Renal cortex interstitium (tissue), 11 donors: Measurements from ENCODE around the gene SLC66A1. TPM values are rescaled to one million over a fixed set of nuclear protein-coding genes. Genes with fewer than 3 reads are reported as not detected.
A peak's percentile ranks its signal among the peaks of the same experiment; 100 is the strongest.

Experiments used
- DNase-seq, 11 donors: peaks; one replicate each; pipeline ENCODE4 v3.0.0-alpha.2; 2013; ENCODE audit warnings: low read depth in 9 of 11, low spot score in 4 of 11; ENCODE audit errors: extremely low read depth in 1 of 11
- polyA plus RNA-seq, 3 donors: library from polyadenylated mRNA; unstranded; fragments of 120-200 nt; gene quantifications; one replicate each; pipeline ENCODE4 v1.2.1, GENCODE V29; 2013; ENCODE audit not compliant: insufficient read length in 3 of 3

SLC66A1 gene
- polyA plus RNA-seq, 3 donors: 10.1 to 16.8 (median 15.7) TPM

DNA sequence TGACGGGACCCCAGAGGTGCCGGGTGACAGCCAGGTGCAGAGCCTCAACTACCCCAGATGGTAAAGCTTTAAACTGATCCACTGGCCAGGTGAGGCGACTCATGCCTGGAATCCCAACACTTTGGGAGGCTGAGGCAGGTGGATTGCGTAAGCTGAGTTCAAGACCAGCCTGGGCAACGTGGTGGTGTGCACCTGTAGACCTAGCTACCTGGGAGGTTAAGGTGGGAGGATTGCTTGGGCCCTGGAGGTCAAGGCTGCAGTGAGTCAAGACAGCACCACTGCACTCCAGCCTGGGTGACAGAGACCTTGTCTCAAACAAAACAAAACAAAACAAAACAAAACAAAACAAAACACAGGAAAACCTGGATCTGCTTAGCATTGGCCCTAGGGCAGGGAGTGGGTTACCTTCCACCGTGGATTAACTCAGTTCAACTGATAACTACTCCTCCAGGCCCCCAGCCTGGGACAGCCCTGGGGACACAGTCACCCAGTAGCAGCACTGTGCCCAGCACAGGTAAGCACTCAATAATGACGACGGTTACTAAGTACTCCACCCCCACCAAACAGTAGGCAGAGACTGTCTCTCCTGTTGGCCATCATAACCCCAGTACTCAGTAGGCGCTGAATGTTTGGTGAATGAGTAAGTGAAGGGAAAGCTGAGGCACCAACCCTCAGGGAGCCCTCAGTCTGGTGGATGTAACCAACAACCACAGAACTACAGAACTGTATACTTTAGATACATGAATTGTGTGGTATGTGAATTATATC, 21.6 kb downstream of the SLC66A1 start:
- no peak for DNase-seq

DNA sequence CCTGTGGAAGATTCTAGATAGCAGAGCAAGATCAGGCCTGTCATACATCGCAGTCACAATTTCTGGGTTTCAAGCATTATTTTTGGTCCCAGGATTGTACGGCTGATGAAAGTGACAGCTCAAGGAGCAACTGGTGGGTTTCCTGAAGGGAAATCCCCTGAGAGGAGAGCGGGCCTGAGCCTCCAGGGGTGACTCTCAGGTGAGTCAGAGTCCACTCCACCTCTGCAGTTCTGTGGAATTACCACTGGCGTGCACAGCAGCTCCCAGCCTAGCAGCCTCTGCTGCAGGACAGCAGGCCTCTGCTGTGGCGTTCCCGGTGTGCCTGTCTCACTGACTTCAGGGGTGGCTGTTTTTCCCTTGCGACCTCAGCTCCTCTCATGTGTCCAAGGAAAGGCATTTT, 24.4 kb downstream of the SLC66A1 start:
- no peak for DNase-seq

DNA sequence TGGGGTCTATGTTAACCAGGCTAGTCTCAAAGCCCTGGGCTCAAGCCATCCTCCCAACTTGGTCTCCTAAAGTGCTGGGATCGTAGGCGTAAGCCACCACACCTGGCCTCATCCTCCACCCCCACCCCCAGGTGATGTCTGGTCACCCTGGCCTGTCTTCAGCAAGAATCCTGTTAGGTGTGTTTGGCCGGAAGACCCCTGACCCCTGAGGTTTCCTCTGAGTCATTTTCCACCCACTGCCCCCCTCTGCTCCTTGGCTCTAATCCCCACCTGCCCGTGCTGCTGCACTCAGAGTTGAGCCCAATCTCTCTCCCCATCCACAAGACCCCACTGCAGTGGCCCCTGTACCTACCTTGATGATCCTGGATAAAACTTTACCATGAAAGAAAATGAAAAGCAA, 25.2 kb downstream of the SLC66A1 start:
- DNase-seq: no peak

DNA sequence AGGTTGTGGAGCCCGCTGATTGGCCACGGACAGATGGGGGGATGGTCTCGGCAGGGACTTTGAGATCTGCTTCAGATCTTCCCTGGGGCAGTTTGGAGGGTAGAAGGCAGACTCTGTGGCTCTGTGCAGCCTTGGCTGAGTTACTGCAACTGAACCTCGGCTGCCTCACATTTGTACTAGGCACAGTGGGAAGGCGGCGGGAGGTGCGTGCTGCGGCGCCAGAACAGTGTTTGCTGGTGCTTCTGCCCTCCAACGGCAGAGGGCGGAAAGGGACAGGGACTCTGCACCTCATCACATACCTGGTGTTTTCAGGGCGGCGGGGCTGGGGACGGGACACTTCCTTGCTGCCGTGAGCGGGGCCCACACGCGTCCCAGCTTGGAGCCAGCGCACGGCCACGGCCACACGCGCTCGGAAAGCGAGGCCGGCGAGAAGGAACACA, 26.2 kb downstream of the SLC66A1 start:
- DNase-seq: no peak

DNA sequence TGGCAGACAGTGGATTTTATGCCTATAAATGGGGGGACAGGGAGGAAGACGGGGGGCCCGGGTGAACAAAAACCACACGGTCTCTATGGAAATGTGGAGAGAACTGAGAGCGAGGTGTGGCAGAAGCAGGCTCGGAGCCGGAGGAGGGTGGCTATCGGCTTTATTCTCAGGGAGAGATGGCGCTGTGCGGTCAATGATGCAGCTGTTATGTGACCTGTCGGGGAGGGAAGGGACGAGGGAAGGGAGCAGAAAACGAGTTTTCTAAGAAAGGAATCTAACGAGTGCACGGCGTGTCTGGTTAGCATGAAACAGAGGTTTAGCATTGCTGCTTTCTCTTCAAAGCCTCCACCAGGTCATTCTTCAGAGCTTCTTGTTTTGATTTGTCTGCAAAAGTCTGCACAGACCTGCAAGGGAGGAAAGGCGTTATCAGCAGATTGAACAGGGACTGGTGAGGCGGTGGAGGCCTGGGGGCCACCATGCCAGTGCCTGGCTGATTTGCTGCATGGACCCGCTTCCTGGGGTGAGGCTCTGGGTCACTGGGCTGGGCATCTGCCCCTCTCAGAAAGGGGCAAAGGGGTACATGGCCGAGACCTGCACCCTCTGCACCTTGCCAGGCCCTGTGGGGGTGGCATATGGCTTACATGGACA, 27.2 kb downstream of the SLC66A1 start:
- DNase-seq: no peak

DNA sequence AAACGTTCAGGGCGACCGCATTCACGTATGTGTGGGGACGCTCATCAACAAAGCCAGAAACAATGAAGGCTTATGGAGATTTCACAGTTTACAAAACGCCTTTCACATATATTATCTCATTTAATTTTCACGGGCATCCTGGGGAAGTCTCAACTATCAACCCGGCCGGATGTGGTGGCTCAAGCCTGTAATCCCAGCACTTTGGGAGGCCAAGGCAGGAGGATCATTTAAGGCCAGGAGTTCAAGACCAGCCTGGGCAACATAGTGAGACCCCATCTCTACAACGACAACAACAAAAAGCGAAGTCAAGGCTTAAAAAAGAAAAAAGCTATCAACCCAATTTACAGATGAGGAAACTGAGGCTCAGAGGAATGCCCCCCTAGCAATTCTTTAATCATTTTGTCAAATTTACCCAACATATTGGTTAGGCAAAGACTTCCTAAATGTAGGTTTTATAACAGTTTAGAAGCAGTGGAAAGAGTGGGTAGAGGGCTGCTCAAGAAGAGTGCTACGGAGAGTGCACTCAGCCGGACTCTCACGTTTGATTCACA, 28.3 kb downstream of the SLC66A1 start:
- DNase-seq: no peak

DNA sequence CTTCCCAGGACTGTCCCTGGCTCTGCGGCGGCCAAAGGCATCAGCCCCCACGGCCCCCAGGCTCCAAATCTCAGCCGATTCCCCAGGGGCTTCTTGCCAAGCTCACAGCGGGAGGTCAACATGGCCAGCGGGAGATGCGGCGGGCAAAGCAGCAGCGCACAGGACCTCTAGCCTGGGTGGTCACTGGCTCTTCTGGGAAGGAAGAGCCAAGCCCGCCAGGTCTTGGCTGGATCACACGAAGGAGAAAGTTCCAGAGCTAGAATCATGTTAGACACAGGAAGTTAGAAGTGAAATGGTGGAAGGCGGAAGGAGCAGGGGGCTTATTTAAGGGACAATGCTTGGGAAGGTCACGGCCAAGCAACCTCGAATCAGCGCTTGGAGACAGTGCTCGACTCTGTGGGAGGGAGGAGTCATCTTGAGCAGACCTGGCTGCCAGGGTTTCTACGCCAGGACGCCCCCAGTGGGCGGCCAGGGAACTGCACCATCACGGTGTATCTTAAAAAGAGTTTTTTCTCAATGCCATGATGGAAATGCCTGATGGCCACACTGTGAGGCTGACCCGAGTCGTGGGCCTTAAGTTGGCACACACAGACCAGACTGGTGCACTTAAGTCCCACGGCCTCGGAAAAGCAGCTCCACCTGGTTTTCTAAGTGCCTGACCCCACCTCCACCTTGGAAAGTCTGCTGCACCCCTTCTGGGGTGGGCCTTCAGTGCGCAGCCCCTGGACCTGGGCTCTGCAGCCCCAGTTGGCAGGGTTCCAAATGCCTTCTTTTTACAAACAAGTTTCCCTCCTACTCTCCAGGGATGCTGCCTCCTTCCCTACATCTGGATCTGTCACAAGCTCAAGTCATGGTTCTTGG, 29.3 kb downstream of the SLC66A1 start:
- DNase-seq: peak in 8 of 11 donors; percentile 26 to 56 (median 45)

DNA sequence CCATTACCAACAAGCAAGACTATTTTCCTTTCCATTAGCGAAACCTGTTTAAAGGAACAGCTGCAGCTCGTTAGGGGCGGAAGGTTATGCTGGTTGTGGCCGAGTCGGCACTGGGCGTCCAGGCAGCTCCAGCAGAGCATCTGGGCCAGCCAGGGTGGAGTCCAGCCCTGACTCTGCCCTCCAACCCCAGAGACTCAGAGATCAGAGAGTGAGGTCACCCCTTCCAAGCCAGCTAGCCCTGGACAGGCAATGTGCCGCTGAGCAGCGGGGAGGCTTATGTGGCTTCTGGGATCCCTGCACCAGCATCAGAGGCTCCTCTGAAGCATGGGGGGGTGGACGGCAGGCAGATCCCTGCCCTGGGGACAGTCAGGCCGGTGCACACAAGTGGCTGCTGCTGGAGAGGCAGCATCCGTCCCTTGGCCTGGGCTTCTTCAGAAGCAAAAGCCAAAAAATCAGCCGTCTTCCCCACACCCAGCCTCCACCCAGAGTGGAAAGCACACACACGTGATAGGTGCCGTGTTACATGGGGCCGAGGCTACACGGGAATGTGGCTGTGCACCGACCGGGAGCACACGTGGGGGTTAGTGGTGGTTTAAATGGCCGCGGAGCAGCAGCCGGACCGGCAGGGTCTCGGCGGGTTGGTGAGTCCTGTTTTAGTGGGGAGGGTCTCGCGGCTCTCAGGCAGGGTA, 30.1 kb downstream of the SLC66A1 start:
- no peak for DNase-seq

DNA sequence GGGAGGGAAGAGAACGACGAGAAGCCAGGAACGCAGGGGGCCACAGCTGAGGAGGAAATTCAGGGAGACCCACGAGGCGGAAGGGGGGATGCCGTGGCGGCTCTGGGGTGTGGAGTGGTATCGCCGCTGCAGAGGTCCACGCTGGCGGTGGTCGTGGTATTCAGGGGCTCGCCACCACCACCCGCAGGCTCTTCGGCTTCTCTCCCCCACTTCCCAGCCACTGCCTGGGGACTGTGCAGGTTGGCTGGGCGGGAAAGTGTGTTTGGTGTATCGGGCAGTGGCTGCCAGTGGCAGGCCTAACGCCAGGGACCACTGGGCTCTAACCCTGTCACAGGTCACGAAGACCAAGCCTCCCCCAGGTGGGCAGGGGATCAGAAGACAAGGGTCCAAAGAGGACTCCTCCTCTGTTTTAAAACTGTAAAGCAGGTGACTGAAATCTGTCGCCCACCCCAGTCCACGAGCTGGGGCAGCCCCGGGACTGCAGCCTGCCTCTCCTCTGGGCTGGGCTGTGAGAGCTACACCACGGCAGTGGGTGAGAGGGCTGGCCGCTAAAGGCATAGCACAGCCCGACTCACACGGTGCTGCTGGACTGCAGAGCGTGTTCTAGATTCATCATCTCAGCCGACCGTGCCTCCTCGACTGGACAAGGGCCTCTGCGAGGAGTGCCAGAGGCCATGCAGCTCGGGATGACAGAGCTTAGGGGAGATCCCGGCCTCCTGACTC, 30.9 kb downstream of the SLC66A1 start:
- DNase-seq: no peak

DNA sequence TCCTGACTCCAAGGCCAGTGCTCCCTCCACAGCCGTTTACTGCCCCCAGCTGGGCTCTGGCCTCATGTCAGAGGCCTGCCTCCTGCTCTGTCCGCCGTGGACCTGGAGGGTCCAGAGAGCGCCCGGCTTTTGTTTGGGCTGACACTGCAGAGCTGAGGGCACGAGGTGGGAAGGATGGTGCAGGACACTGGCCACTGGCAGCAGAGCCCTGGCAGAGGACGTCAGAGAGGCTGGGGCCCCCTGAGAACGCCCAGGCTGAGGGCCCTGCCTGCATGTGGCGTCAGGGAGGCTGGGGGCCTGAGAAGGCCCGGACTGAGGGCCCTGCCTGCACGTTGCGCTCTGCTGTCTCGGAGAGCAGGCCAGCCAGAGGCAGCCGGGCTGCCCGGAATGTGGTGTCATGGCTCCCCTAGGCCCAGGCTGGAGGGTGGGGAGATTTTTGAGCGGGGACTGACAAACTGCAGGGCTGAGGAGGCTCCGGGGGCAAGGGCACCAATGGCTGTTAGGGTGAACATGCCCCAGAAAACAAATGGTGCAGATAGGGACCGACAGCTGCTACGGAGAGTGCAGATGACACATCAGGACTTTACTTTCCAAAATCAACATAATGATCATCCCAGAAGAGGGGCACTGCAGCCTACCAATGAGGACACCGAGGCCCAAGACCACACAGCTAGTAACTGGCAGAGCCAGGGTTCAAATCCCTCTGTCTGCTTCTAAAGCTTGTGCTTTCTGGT, 31.7 kb downstream of the SLC66A1 start:
- no peak for DNase-seq

DNA sequence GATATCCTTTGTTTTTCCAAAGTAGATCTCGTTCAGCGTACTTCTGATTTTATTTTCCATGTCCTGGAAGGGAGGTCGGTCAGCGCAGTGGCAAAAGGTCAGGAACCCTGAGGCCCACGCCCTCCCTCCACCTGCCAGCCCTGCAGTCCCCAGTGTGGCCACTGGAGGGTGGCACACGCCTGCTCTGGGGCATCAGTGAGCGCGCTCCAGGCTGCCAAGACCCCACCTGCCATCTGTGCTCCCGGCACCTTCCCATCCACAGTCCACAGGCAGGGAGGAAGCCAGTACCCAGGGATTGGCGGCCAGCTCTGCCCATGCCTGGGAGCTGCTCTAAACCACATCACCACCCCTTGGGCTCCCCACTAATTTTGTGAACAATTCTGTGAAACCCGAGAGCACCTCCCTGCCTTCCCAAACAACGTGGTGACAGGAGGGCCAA, 32.3 kb downstream of the SLC66A1 start:
- no peak for DNase-seq

DNA sequence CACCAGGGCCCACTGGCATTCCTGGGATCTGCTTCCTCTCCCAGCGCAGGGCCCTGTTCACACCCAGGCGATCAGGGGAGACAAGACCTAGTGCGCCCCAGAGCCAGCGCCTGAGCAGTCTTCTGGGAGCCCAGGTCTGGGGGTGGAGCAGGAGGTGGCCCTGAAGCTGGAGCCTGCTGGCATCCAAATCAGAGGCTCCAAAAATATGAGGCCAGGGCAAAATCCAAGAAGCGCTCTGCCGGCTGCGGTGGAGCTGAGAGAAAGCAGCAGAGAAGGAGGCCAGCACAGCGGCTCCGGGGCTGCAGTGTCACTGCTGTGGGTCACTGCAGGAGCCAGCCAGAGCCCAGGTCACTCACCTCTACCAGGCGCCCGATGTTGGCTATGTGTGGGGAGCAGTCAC, 32.7 kb downstream of the SLC66A1 start:
- no peak for DNase-seq

DNA sequence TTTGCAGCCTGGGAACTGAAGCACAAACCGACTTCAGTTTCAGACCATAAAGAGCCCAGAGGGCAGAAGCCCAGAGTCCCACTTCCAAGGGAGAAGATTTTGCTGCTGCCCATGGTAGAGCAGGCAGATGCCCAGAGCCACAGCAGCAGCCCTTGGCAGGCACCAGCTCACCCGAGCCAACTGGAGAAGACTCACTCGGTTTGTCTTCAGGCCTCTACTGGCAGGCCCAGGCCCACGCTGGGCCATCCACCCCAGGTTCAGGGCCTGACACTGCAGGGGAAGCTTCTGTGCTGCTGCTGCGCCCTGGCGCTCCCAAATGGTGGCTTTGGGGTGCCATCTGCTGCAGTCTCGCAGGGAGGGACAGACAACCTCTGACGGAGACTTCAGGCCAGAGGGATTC, 33.3 kb downstream of the SLC66A1 start:
- no peak for DNase-seq

DNA sequence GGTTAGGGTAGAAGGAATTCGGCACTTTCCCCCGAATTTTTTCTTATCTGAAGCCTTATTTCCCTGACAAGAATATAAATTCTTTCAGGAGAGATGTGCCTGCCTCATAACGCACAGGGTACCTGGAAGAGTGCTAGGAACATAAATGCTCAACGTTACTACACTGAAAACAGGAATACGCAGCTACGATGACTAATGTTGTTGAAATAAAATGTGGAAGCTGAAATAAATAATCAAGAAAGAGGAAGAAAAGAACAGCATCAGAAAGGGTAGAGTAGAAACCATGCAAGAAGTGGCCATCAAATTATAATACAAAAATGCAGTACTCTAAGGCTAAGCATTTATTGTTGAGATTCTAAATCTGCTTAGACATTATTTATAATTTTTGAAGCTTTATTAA, 33.9 kb downstream of the SLC66A1 start:
- DNase-seq: no peak

DNA sequence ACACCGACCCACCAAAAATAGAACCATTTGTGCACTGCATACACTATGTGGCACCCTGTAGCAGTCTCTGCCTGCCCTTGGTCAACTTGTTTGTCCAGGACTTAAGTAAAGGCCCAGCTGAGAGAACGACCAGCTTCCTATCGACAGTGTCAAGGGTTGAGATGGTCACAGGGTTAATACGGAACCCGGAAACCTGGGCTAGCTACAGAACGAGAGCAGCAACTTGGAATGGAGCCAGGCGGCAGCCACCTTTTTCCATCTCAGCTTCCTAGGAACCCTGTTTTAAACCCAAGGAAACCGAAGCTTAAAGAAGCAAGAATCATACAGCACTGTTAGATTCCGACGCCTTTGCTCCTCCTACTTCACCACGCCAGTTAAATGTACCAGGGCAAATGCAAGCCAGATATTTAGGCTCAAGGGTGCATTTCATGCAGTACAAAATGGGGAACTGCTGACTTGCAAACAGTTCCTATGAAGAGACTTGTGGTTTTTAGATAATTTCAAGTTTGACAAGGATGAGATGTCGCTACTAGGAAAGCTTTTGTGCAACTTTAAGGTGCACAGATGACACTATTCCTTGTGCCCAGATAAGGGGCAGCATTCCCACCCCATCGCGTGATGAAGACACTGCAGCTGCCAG, 35.5 kb downstream of the SLC66A1 start:
- DNase-seq: no peak

DNA sequence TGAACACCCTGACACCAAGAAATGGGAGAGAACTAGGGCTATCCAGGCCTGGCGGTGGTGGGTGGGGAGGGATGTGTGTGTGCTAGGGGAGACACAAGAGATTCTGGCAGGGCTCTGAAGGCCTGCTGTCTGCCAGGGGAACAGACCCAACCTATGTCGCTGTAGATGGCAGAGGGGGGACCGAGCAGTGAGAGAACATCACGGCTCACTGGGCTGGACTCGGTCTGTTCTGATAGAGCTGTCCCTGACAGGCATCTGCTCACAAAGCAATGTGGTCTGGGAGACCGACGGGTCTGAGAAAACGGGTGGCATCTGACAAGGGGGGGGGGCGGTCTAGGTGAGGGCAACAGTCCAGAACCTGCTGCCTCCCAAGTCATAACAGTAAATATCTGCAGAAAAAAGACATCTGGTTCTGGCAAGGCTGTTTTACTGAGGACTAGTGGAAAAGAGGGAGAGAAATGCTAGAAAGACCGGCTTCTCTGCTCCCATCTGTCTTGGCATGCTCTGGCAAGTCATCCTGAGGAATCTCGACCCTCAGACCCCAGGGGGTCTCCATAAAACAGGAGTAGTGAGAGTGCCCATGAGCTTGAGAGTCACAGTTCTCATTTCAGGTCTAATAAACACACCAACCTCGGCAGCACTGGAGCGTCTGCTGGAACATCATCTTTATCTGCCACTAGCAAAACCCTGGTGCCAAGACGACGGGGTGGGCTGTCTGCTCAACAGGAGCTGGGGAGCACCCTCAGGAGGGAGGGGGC, 36.5 kb downstream of the SLC66A1 start:
- no peak for DNase-seq

DNA sequence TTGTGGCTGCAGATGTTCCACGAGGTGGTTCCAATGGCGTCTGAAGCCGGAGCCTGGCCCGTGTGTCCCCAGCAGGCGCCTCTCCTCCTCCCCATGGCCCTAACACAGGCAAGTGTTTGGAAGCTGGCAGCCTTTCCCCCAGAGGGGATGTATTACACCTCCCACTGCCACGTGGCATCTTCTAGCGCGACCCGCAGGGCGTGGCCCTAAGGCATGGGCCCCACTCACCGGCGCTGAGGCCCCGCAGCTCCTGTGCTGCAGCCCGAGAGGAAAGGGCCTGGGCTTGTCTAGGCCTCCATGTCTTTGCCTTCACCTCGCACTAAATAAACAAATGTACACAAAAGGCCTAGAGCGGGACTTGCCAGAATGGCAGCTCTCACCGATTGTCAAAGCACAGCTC, 37.9 kb downstream of the SLC66A1 start:
- DNase-seq: no peak
